ENCODE measurements around the gene FAM83B.

FAM83B gene

DNA sequence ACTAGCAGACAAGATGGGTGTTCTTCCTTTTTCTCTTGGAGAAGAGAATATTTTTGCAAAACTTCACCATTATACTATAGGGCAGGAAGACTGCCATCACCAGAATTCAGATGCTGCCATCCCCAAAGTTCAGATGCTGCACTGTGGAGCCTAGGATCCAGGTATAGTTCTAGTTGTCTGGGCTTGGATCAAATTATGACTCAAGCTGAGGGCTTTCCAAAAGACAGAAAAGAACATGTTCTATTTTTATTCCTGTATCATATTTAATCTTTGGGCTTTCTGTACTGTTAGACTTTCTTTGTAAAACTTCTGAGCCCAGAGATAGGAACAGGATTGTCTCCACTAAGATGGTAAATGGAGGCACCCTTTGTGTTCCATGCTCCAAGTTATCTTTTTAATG is 22.0 kb downstream of the FAM83B start:
- Histone ChIP-seq H3K4me2 (ENCODE audit: low read length) (no peak overlapping the region), H3K27ac (ENCODE audit: low read depth, low read length, poor library complexity, severe bottlenecking) (no peak overlapping the region), H3K4me3 (ENCODE audit: low read depth, low read length, poor library complexity, severe bottlenecking) (no peak overlapping the region), H3K9me3 (ENCODE audit: low read length) (no peaks in the 10 kb centered on the region), H3K27me3 (ENCODE audit: insufficient read depth, low read length) (no peaks in the 10 kb centered on the region), H3K79me2 (ENCODE audit: insufficient read depth, low read length) (no peaks in the 10 kb centered on the region), H3K36me3 (ENCODE audit: insufficient read depth, low read length) (no peaks in the 10 kb centered on the region), H3K9ac (ENCODE audit: low read length) (no peak overlapping the region), H4K20me1 (ENCODE audit: insufficient read depth, low read length) (no peaks in the 10 kb centered on the region), H3K9me2 (ENCODE audit: low read depth, low read length) (no peaks in the 10 kb centered on the region), H2AFZ (ENCODE audit: low read length) (no peak overlapping the region), H3F3A (ENCODE audit: insufficient read depth, low read length) (no peaks in the 10 kb centered on the region), H3K4me1 (ENCODE audit: insufficient read depth, low read length, severe bottlenecking) (no peaks in the 10 kb centered on the region)
- TF ChIP-seq EZH2 (IDR thresholded peaks at IDR 0.05; ENCODE audit: borderline replicate concordance, low read length) (no peak), CTCF (IDR thresholded peaks at IDR 0.05; ENCODE audit: low read length) (no peak)

DNA sequence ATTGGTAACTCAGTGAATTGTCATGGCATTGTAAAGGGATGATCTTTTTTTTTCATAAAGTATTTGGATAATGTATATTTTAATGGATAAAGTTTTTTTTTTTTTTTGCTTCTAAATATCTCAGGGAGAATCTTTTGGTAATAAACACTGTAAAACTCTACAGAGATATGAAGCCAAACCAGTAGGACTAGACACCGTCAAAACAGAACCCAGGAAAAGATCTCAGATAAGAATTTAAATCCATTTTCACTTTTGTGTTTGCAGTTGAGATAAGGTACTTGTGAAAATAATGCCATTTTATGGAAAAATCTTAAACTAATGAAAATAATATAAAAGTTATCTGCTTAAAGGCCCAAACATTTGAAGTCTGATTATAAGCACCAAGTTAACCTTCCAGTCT is 27.0 kb downstream of the FAM83B start:
- Histone ChIP-seq H3K36me3 (ENCODE audit: insufficient read depth, low read length) (no peaks in the 10 kb centered on the region), H3K27ac (ENCODE audit: low read depth, low read length, poor library complexity, severe bottlenecking) (no peak overlapping the region), H3K4me2 (ENCODE audit: low read length) (no peak overlapping the region), H3K9ac (ENCODE audit: low read length) (no peak overlapping the region), H2AFZ (ENCODE audit: low read length) (no peak overlapping the region), H3K9me2 (ENCODE audit: low read depth, low read length) (no peaks in the 10 kb centered on the region), H3F3A (ENCODE audit: insufficient read depth, low read length) (no peaks in the 10 kb centered on the region), H3K4me1 (ENCODE audit: insufficient read depth, low read length, severe bottlenecking) (no peaks in the 10 kb centered on the region), H3K4me3 (ENCODE audit: low read depth, low read length, poor library complexity, severe bottlenecking) (no peak overlapping the region), H3K9me3 (ENCODE audit: low read length) (no peaks in the 10 kb centered on the region), H4K20me1 (ENCODE audit: insufficient read depth, low read length) (no peaks in the 10 kb centered on the region), H3K79me2 (ENCODE audit: insufficient read depth, low read length) (no peaks in the 10 kb centered on the region), H3K27me3 (ENCODE audit: insufficient read depth, low read length) (no peaks in the 10 kb centered on the region)
- no peak for TF ChIP-seq EZH2 (IDR thresholded peaks at IDR 0.05; ENCODE audit: borderline replicate concordance, low read length)
- TF ChIP-seq CTCF (IDR thresholded peaks at IDR 0.05; ENCODE audit: low read length), result no peak

- Histone ChIP-seq H3K9ac (ENCODE audit: low read length) (no peak overlapping the region), H3K4me1 (ENCODE audit: insufficient read depth, low read length, severe bottlenecking) (no peaks in the 10 kb centered on the region), H3K79me2 (ENCODE audit: insufficient read depth, low read length) (no peaks in the 10 kb centered on the region)
These were observed 27.9 kb downstream of the FAM83B start for GRCh38 chr6:54874349-54875048.

More at GRCh38 chr6:54874349-54875048, 27.9 kb downstream of the FAM83B start:
- Histone ChIP-seq H3K4me2 (ENCODE audit: low read length) (no peak overlapping the region), H3K36me3 (ENCODE audit: insufficient read depth, low read length) (no peaks in the 10 kb centered on the region), H2AFZ (ENCODE audit: low read length) (no peak overlapping the region), H3K4me3 (ENCODE audit: low read depth, low read length, poor library complexity, severe bottlenecking) (no peak overlapping the region), H3F3A (ENCODE audit: insufficient read depth, low read length) (no peaks in the 10 kb centered on the region), H3K27me3 (ENCODE audit: insufficient read depth, low read length) (no peaks in the 10 kb centered on the region), H3K9me2 (ENCODE audit: low read depth, low read length) (no peaks in the 10 kb centered on the region), H3K27ac (ENCODE audit: low read depth, low read length, poor library complexity, severe bottlenecking) (no peak overlapping the region), H3K9me3 (ENCODE audit: low read length) (no peaks in the 10 kb centered on the region), H4K20me1 (ENCODE audit: insufficient read depth, low read length) (no peaks in the 10 kb centered on the region)
- TF ChIP-seq CTCF (IDR thresholded peaks at IDR 0.05; ENCODE audit: low read length), result no peak
- no peak for TF ChIP-seq EZH2 (IDR thresholded peaks at IDR 0.05; ENCODE audit: borderline replicate concordance, low read length)
